OCI-LY3 (cell line): ENCODE data around the gene PEX3.

Source experiments
- CTCF ChIP-seq: fragments of 200-600, 300-600 bp; sonication (generic); IDR thresholded peaks from 2 replicates; pipeline ENCODE4 v1.5.1; 2014; ENCODE audit warnings: antibody characterized with exemption, low read length, low read depth
- EZH2phosphoT487 ChIP-seq: fragments of 200-600 bp; shearing (Covaris generic); IDR thresholded peaks from 2 replicates; pipeline ENCODE4 v1.6.1; 2018; ENCODE audit warnings: antibody characterized with exemption, mixed run types, low read depth

- TF ChIP-seq CTCF = no peak
- no peak for TF ChIP-seq EZH2phosphoT487
These were observed 47.8 kb downstream of the PEX3 start for GRCh38 chr6:143498428-143498827.
